ENCODE measurements around the gene CIB1.

Gene CIB1

GRCh38 chr15:90240856-90241255 is 7.1 kb upstream of the CIB1 start:
- no peak for DNase-seq (ENCODE audit: low read depth)

DNA sequence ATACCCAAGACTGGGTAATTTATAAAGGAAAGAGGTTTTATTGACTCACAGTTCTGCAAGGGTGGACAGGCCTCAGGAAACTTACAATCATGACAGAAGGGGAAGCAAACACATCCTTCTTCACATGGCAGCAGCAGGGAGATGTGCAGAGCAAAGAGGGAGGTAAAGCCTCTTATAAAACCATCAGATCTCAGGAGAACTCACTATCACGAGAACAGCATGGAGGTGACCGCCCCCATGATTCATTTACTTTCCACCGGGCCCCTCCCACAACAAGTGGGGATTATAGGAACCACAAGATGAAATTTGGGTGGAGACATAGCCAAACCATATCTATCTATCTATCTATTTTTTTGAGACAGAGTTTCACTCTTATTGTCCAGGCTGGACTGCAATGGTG is 5.6 kb upstream of the CIB1 start:
- DNase-seq (ENCODE audit: low read depth), result no peak

DNA sequence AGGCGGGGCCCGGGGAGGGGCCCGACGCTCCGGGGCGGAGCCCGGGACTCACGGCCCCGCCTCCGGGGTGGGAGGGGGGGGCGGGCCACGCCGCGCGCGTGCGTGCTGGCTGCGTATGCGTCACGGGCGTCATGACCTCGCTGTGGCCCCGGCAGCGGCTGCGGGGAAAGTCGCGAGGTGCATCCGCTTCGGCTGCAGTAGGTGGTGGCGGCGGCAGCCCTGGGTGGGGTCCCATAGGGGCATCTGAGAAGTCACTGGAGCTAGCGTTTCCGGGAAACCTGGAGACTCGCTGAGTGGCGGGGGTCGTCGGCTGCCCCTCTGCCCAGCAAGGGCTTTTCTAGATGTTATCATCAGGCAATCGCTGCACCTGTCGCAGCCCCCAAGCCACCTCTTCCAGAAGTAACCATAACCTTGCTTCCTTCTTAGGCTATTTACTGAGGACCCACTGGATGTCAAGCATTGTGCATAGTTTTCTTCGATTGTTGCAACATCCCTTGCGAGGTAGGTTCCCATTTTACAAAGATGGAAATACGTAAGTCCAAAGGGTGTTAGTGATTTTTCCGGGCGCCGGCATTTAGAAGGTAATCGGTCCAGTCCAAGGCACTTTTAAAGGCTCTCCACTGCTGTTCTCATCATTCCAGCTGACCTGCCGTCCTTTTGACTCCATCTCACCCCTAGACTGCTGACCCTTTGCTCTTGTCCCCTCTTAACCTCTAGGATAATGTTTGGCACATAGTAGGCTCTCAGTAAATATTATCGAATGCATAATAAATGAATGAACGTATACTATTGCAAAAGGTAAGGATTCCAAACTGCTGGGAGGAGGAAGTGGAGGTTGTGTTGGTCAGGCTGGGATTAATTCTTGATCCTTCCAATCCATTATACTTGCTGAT is 601 bp upstream of the CIB1 start, which contains the start of gene GDPGP1:
GDPGP1 (plus strand) TSS at position 114 of the 893 bp plus-strand sequence. CDS start 6,700 bp downstream, outside the sequence.
- peak; percentile 97 for DNase-seq (ENCODE audit: low read depth)

- DNase-seq (ENCODE audit: low read depth), result no peak
Observed at GRCh38 chr15:90232941-90233386, 777 bp downstream of the CIB1 start.

GRCh38 chr15:90232196-90232595 is 1.5 kb downstream of the CIB1 start:
- no peak for DNase-seq (ENCODE audit: low read depth)

GRCh38 chr15:90231028-90232017 is 2.4 kb downstream of the CIB1 start:
- DNase-seq (ENCODE audit: low read depth), result peak; percentile 56

GRCh38 chr15:90230610-90231009 is 3.1 kb downstream of the CIB1 start:
- DNase-seq (ENCODE audit: low read depth), result no peak

GRCh38 chr15:90230071-90230494 is 3.7 kb downstream of the CIB1 start:
- DNase-seq (ENCODE audit: low read depth), result no peak

- no peak for DNase-seq (ENCODE audit: low read depth)
Observed at GRCh38 chr15:90228960-90229359, 4.8 kb downstream of the CIB1 start.

DNA sequence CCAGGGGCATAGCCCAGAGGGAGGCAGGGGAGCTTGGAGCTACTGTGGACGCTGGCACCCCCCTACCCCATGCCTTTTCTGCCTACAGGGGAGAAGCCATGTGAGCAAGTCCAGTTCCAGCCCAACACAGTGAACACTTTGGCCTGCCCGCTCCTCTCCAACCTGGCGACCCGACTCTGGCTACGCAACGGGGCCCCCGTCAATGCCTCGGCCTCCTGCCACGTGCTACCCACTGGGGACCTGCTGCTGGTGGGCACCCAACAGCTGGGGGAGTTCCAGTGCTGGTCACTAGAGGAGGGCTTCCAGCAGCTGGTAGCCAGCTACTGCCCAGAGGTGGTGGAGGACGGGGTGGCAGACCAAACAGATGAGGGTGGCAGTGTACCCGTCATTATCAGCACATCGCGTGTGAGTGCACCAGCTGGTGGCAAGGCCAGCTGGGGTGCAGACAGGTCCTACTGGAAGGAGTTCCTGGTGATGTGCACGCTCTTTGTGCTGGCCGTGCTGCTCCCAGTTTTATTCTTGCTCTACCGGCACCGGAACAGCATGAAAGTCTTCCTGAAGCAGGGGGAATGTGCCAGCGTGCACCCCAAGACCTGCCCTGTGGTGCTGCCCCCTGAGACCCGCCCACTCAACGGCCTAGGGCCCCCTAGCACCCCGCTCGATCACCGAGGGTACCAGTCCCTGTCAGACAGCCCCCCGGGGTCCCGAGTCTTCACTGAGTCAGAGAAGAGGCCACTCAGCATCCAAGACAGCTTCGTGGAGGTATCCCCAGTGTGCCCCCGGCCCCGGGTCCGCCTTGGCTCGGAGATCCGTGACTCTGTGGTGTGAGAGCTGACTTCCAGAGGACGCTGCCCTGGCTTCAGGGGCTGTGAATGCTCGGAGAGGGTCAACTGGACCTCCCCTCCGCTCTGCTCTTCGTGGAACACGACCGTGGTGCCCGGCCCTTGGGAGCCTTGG is 5.6 kb downstream of the CIB1 start:
- DNase-seq (ENCODE audit: low read depth), result no peak

DNA sequence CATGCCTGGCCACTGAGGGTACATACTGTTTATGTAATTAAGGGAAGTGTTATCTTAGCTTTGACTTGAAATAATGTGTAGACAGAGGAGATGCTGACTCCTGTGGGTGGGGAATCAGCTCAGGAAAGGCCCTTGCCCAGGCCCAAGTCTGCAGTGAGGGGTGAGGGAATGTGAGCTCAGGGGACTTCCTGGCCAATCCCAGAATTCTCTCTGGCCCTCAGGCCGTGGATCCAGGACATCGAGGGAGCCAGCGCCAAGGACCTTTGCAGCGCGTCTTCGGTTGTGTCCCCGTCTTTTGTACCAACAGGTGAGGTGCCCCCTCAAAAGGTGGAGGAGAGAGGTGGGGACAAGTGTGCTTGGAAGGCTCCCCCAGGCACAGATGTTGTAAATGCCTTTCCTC is 6.4 kb downstream of the CIB1 start:
- DNase-seq (ENCODE audit: low read depth), result no peak

DNA sequence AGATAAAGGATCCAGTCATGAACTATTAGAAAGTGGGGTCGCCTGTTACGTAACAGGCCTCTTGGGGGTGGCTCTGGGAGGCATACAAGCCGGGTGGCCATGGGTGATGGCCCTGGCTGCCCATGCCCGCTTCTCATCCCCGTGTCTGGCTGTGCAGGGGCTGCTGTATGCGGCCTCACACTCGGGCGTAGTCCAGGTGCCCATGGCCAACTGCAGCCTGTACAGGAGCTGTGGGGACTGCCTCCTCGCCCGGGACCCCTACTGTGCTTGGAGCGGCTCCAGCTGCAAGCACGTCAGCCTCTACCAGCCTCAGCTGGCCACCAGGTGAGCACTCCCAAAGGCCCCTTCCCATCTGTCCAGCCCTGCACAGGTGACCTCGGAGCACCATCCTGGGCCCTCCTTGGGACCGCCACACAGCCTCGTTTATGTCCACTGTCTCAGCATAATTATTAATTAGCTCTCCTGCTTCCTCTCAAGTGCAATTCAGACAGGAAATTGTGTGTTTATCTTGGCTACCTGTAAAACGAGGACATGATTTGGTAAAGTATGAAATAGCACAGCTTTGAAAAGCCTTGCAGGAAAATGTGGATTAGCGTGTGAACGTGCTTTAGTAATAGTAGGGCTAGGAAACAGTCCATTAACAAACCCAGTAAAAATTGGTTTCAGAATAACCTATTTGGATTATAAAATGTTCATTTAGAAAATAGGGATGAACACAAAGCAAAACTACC is 8.1 kb downstream of the CIB1 start:
- no peak for DNase-seq (ENCODE audit: low read depth)

DNA sequence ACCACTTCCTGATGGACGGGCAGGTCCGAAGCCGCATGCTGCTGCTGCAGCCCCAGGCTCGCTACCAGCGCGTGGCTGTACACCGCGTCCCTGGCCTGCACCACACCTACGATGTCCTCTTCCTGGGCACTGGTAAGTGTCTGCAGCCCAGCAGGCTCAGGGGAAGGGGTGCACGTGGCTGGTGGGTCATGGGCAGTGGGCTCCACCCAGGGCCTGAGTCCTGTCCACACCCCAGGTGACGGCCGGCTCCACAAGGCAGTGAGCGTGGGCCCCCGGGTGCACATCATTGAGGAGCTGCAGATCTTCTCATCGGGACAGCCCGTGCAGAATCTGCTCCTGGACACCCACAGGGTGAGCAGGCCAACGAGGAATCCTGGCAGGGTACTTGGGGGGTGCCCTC is 8.7 kb downstream of the CIB1 start:
- DNase-seq (ENCODE audit: low read depth), result no peak

DNA sequence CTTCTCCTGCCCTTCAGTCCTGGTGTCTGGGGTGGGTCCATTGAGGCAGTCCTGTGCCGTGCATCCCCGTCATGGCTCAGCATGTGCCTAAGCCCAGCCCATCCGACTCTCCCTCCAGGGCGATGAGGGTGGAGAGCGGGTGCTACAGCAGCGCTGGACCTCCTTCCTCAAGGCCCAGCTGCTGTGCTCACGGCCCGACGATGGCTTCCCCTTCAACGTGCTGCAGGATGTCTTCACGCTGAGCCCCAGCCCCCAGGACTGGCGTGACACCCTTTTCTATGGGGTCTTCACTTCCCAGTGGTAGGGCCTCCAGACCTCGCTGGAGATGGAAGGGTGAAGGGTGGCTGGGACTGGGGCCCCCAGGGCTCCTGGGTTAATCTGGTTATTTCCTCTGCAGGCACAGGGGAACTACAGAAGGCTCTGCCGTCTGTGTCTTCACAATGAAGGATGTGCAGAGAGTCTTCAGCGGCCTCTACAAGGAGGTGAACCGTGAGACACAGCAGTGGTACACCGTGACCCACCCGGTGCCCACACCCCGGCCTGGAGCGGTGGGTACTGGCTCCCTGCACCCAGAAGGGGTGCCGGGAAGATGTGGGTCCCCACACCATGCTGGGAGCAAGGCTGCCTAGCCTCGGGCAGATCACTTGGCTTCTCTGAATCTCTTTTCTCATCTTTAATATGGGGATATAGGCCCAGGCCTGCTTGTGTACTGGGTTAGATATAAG is 10.1 kb downstream of the CIB1 start:
- no peak for DNase-seq (ENCODE audit: low read depth)

DNA sequence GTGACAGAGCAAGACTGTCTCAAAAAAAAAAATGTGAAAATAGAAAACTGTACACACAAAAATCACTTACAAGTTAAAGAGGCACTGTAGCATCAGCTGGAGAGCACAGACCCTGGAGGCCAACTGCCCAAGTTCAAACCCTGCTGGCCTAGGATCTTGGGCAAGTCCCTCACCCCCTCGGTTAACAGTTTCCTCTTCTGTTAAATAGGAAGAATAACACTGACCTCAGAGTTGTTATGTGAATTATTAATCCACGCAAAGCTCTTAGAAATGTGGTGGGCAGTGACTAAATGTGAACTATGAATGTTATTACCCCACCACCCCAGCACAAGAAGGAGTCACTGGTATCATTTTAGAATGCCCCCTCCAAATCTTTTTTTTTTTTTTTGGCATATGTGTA is 11.2 kb downstream of the CIB1 start:
- no peak for DNase-seq (ENCODE audit: low read depth)

GRCh38 chr15:90221246-90221900 is 12.4 kb downstream of the CIB1 start:
- DNase-seq (ENCODE audit: low read depth), result no peak

DNA sequence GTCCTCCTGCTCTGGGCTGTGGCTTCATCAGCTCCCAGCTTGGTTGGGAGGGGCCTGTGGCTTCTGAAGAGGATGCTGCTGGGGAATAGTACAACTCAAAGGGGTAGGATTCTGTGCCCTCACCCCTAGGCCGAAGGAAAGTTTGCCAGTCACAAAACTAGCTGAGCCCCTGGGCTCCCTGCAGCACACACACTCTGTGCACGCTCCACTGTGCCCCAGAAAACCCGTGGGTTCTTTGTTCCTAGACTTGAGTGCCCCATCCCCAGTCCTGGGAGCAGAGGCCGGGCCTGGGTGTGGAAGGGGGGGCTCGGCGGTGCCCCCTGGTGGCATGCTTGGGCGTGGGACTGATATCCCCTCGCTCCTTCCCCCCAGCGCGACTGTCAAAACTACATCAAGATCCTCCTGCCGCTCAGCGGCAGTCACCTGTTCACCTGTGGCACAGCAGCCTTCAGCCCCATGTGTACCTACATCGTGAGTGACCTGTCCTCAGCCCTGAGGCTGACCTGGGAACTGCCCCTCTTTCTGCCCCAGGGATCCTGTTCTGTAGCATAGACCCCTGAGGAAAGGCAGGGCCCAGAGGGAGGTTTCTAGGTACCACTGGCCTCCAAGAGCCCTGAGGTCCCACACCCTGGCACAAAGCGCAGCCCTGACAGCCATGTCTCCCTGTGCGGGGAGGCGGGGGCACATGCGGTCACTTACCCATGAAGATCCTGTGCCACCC is 14.2 kb downstream of the CIB1 start:
- no peak for DNase-seq (ENCODE audit: low read depth)

GRCh38 chr15:90217671-90218394 is 15.9 kb downstream of the CIB1 start:
- no peak for DNase-seq (ENCODE audit: low read depth)
